Measurements from ENCODE around the gene ENGASE. TPM values are rescaled to one million over a fixed set of nuclear protein-coding genes. Genes with fewer than 3 reads are reported as not detected.

Gene ENGASE
- total RNA-seq, 1 donor from 2014 or later = 16.8 TPM

DNA sequence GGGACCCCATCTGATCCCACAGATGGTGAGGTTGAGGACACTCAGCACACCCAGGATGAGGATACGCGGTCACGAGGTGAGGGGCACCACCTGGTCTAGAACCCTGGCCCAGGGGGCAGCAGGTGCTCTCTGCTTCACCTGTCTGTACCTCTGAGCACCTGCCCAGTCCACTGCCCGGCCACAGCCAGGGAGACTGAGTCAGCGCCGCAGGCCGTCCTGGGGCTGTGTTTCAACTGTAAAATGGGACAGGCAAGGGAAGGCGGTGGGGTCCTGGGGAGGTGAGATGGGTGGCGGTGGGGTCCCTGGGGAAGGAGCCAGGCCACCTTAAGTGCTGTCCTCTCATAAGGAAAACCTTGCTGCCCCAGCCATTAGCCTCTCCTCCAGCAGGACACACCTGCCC is 60.4 kb downstream of the ENGASE start:
- no peak overlapping the region for H3K27ac Mint-ChIP-seq (ENCODE audit: unreplicated experiment)
- no peak for DNase-seq (ENCODE audit: low spot score)
- H3K36me3 Mint-ChIP-seq (ENCODE audit: low read depth) = no peaks in the 10 kb centered on the region
- no peaks in the 10 kb centered on the region for H3K9me3 Mint-ChIP-seq (ENCODE audit: low read depth)
- H3K4me1 Mint-ChIP-seq (ENCODE audit: low read depth) = no peaks in the 10 kb centered on the region
- H3K4me3 Mint-ChIP-seq (ENCODE audit: unreplicated experiment) = no peak overlapping the region
- H3K27me3 Mint-ChIP-seq (ENCODE audit: low read depth) = peaks cover 47% of the 10 kb centered on the region
- no peak for TF ChIP-seq CTCF (IDR thresholded peaks at IDR 0.05)

GRCh38 chr17:79135628-79136405 is 61.2 kb downstream of the ENGASE start:
- TF ChIP-seq CTCF (IDR thresholded peaks at IDR 0.05) = no peak
- Mint-ChIP-seq H3K9me3 (ENCODE audit: low read depth) (no peaks in the 10 kb centered on the region), H3K36me3 (ENCODE audit: low read depth) (no peaks in the 10 kb centered on the region), H3K4me3 (ENCODE audit: unreplicated experiment) (no peak overlapping the region), H3K27me3 (ENCODE audit: low read depth) (peaks cover 54% of the 10 kb centered on the region), H3K27ac (ENCODE audit: unreplicated experiment) (no peak overlapping the region), H3K4me1 (ENCODE audit: low read depth) (no peaks in the 10 kb centered on the region)
- DNase-seq (ENCODE audit: low spot score) = no peak

Other genes with a start within 250 kb of the ENGASE start
- gene USP36, start 234.0 kb upstream of the ENGASE start, total RNA-seq = 45.1 to 51.2 TPM (median 49.6 TPM) in 3 replicates
- 0.67 to 2.3 TPM (median 1.3 TPM) in 3 replicates for gene CEP295NL, start 171.6 kb upstream of the ENGASE start, total RNA-seq
- gene TIMP2, start 149.4 kb upstream of the ENGASE start, total RNA-seq = 429 to 540 TPM (median 535 TPM) in 3 replicates
- gene LGALS3BP, start 94.9 kb upstream of the ENGASE start, total RNA-seq = 120 to 177 TPM (median 127 TPM) in 3 replicates
- gene CANT1, start 65.1 kb upstream of the ENGASE start, total RNA-seq = 37.3 to 50.5 TPM (median 47.9 TPM) in 3 replicates
- 74.7 to 96.2 TPM (median 74.9 TPM) in 3 replicates for gene C1QTNF1, start 50.7 kb upstream of the ENGASE start, total RNA-seq